Measurements from ENCODE around the gene NRL.
"Not testable (repeated sequence)": the region's sequence is repeated elsewhere in the genome, so short reads cannot be mapped to it uniquely, and the experiment has no call there.

NRL gene

GRCh38 chr14:24123424-24124417 is 9.0 kb upstream of the NRL start:
- DNase-seq: no peak

- no peak for DNase-seq
These were observed 8.1 kb upstream of the NRL start for GRCh38 chr14:24122898-24123297.

DNA sequence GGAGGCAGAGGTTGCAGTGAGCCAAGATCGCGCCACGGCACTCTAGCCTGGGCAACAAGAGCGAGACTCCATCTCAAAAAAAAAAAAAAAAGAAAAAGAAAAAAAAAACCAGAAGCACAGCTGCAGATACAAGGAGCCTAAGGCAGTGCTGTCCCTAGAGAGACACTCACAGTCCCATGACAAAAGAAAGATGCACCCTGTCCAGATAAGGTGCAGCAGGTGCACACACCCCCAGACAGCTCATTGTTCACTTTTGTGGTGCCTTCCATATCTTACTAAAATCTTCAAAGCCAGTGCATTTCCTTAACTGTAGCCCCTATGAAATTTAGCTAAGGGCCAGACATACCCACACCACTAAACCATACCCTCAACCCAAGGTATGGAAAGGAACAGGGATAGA is 7.7 kb upstream of the NRL start:
- DNase-seq: no peak

GRCh38 chr14:24121210-24121609 is 6.5 kb upstream of the NRL start:
- no peak for DNase-seq

GRCh38 chr14:24119691-24120090 is 4.9 kb upstream of the NRL start:
- DNase-seq: no peak

DNA sequence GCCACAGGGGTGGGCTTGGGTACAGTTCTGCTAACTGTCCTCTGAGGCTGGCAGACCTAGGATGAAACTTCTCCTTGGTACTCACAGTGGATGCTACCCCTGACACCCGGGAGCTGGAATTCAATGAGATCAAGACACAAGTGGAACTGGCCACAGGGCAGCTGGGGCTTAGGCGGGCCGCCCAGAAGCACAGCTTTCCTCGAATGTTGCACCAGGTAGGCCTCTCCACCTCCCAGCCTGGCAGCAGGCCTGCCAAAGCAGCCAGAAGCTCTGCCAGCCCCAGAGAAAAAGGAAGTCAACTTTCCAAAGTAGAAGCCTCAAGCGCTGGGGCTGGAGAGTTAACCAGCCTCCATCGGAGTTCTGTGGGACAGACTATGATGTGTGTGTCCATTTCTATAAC is 2.4 kb upstream of the NRL start:
- no peak for DNase-seq

GRCh38 chr14:24116128-24116814 is 1.5 kb upstream of the NRL start:
- DNase-seq: no peak

DNA sequence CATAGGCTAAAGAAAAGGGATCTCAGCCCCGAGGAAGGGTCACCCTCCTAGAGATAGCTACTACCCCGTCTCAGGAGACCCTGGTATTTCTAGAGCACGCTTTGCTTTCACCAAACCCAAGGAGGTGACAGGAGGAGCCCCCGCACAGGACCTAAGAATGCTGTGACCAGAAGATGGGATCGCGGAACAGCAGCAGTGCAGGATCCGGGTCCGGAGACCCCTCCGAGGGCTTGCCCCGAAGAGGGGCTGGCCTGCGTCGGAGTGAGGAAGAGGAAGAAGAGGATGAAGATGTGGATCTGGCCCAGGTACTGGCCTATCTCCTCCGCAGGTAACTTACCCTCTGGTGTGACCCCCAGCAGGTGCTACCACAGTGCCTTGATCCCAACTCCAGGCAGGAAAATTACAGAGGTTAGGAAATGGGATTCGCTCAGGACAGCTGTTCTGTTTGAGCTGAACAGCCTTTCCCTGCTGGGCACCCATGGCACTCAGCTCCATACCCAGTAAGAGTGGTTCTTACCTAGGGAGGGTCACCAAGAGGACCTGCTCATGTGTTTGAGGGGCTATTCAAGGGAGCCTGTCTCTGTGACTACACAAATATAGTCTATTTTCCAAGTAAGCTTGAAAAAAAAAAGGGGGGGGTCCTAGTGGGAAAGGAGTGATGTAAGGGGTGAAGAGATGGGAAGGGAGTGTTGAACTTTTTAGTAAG is 826 bp upstream of the NRL start:
- DNase-seq: no peak

DNA sequence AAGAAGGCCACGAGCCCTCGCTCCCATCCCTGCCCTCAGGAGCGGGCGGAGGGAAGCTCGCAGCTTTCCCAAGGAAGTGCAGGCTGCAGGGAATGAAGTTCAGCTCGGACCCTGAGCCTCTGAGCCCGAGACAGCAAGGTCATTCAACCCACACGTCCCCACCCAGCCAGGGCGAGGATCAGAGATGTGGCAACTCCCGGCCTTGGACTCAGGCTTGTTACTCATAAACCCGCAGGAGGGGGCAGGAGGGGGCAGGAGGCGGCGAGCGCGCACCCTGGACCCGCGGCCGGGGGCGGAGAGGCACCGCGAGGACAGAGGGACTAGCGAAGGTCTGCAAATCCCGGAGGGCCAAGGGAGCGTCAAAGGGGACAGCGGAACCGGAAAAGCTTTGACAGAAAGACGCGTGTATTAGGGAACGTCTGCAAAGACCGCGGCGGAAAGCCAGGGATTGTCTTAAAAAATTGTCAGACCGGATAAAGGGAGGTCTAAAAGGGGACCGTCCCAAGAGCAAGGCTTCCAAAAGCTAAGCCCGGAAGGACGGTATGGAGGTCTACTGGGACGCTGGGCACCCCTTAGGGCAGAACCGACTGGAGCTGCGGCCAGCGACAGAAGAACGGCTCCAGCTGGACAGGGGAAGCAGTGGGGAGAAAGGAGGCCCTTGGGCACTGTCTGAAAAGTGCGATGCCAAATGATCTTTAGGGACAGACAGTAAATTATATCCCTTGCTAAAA is 783 bp downstream of the NRL start:
- peak; percentile 45 for DNase-seq

GRCh38 chr14:24113379-24113800 is 1.4 kb downstream of the NRL start:
- DNase-seq: no peak

GRCh38 chr14:24110523-24110922 is 4.2 kb downstream of the NRL start:
- no peak for DNase-seq

GRCh38 chr14:24110060-24110459 is 4.7 kb downstream of the NRL start:
- DNase-seq: no peak

DNA sequence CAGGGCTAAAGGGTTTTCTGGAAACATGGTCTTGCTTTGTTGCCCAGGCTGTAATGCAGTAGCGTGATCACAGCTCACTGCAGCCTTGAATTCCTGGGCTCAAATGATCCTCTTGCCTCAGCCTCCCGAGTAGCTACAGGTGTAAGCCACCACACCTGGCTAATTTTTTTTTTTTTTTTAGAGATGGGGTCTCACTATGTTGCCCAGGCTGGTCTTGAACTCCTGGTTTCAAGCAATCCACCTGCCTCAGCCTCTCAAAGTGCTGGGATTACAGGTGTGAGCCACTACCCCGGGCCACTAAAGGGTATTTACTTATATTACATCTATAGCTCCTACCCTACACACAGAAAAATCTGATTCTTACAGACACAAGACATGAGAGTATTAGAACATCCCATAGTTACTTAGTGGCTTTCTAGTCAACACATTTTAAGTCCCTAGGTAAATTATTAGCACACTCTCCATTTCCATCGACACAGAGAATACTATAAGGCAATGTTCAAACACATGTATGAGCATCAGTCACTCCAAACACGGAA is 6.3 kb downstream of the NRL start:
- no peak for DNase-seq

GRCh38 chr14:24106672-24107271 is 8.0 kb downstream of the NRL start:
- DNase-seq: no peak

DNA sequence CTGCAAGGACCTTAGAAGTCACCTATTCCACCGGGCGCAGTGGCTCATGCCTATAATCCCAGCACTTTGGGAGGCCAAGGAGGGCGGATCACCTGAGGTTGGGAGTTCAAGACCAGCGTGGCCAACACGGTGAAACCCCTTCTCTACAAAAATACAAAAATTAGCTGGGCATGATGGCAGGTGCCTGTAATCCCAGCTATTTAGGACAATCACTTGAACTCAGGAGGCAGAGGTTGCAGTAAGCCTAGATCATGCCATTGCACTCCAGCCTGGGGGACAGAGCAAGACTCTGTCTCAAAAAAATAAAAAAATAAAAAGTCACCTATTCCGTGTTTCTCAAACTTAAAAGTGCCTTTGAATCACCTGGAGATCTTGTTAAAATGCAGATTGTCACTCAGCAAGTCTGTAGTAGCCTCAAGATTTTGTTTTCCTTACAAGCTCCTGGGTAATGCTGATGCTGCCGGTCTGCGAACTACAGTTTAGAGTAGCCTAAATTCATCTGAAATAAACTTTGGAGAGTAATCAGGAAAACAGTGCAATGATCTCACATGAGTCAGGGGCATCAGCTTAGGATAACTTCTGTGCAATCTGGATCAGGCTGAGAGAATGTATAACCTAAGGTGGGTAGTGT is 9.0 kb downstream of the NRL start:
- not testable (repeated sequence) for DNase-seq

DNA sequence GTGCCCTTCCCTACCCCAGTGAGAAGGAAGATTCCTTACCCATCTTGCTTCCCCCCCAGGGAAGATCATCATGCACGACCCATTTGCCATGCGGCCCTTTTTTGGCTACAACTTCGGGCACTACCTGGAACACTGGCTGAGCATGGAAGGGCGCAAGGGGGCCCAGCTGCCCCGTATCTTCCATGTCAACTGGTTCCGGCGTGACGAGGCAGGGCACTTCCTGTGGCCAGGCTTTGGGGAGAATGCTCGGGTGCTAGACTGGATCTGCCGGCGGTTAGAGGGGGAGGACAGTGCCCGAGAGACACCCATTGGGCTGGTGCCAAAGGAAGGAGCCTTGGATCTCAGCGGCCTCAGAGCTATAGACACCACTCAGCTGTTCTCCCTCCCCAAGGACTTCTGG is 11.3 kb downstream of the NRL start:
- no peak for DNase-seq

DNA sequence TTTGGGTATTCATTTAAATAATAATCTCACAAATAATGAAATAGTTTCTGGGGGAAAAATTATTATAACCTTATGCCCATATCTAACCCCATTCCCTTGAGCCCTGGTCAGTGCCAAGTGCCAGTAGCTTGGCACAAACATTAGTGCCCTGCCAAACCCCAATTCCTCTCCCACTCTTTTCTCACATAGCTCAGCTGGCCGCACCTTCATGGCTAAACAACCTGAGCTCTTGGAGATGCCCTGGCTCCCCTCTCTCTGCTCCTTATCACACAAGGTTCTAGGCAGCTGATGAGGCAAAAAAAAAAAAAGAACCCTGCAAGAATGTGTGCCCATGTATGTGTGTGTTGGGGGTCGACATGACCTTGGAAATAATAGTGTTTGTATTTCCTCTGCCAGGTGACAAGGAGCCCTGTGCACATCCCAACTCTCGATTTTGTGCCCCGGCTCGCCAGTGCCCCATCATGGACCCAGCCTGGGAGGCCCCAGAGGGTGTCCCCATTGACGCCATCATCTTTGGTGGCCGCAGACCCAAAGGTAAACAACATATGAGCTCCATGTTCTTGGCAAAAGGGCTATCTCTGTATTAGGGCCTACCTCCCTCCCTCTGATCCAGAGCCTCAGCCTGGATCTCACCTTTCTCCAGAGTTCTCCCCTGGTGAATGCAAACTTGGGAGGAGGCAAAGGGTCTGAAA is 12.2 kb downstream of the NRL start:
- DNase-seq: no peak

DNA sequence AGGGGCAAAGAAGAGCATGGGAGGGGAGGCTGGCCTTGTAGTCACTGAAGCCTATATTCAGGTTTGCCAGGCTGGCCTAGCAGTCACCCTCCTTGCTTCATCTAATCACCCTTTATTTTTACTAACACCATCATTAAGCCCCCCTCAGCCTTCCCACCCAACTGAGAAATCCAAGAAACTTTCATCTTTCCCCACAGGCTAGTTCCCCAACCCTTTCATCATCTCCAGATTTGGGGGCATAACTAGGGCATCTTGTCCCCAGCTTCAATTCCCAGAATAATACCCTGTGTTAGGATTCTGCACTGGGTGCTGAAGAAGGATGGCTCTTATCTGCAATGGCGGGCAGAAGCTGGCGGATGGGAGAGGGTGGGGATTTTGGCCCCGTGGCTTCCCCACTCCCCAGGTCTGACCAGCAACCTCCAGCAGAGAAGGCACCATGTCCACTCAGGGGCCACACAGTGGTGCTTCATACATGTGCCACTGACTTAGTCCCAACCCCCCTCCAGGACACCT is 13.7 kb downstream of the NRL start:
- DNase-seq: no peak

DNA sequence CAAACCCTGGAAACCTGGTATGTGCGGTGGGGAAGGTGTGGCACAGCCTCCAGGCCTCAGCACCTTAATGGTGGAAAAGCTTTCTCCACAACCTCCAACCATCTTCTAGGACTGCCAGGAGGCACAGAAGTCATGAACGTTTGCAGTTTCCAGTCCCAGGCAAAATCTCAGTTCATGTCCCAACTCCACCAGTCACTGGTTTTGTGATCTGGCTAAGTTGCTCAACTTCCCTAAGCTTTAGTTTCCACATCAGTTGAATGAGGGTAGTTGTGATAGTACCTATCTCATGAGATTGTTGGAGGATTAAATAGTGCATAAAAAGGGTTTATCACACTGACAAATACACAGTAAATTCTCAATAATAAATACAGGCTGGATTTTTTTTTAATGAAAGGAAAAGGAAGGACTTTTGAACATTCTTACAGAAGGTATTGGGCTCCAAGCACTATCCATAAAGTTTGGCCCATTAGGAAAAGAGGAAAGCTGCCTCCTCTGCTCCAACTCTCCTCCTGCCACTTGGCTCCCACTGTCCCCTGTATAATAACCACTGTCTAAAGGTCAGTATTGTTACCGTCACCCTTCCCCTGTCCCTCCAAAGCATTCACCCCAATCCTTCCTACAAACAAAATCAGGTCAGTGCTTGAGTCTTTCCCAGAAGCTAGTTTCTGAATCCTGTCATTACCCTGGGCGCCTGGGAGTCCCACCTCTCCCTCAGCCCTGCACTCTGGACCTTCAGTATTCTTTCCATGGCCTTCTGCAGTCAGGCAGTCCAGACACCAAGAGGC is 14.4 kb downstream of the NRL start:
- DNase-seq: no peak

All from activated gamma-delta T cell (primary cell).